ENCODE results near the gene ADGRA3. TPM values are rescaled to one million over a fixed set of nuclear protein-coding genes. Genes with fewer than 3 reads are reported as not detected.

The ADGRA3 gene
- polyA plus RNA-seq, 1 of the 3 experiments (the other 2 are of a cell fraction) = 11.8 TPM

DNA sequence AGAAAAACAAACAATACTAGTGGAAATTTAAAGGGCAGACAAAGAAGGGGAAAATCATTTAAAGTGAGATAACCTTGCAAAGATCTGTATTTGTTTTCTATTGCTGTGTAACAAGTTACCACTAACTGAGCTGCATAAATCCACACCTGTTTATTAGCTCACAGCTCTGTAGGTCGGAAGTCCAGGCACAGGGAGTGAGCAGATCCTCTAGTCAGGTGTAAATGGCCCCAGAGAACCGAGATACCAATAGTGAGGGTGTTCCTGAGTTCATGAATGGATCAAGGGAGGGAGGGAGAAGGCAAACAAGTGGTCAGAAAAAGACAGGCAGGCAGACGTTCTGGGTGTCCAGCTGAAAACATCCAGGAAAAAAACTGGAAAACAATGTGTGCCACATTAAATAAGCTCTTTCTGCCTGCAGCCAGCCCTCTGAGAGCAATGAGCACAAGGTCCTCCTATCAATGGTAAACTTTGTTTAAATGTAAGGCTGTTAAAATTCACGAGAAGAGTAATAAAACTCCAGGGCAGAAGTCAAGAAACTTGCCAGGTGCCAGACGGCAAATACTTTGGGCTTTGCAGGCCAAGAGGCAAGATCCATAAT is 25.0 kb downstream of the ADGRA3 start:
- TF ChIP-seq POLR2AphosphoS5 (IDR thresholded peaks at IDR 0.05; ENCODE audit: low read depth, low read length) (no peak), RXRA (IDR thresholded peaks at IDR 0.05; ENCODE audit: borderline replicate concordance, low read depth) (no peak), MXI1 (IDR thresholded peaks at IDR 0.05; ENCODE audit: low read depth, low read length) (no peak), CTCF (IDR thresholded peaks at IDR 0.05) (no peak)
- TF ChIP-seq, protein P1, sequence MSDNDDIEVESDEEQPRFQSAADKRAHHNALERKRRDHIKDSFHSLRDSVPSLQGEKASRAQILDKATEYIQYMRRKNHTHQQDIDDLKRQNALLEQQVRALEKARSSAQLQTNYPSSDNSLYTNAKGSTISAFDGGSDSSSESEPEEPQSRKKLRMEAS (IDR thresholded peaks at IDR 0.05; ENCODE audit: low read depth) = no peak
- Histone ChIP-seq H3K9me3 (no peaks in the 10 kb centered on the region), H3K36me3 (replicated peaks in 1 of 2; ENCODE audit: control insufficient read depth in 1 of 2, insufficient read depth in 2 of 2, low read length in 1 of 2) (no peaks in the 10 kb centered on the region), H3K9me2 (no peaks in the 10 kb centered on the region), H3K4me2 (no peak overlapping the region), H3K27ac (ENCODE audit: low read depth in 2 of 2, low read length in 1 of 2) (no peak overlapping the region), H3F3A (replicated peaks; ENCODE audit: insufficient read depth) (peaks cover 4% of the 10 kb centered on the region), H4K20me1 (ENCODE audit: insufficient read depth) (0 out of 2 replicates have a peak, but pooled peaks cover 3% of the 10 kb centered on the region), H3K4me3 (ENCODE audit: low read depth in 2 of 2, low read length in 1 of 2) (no peak overlapping the region), H3K9ac (no peak overlapping the region), H3K27me3 (ENCODE audit: insufficient read depth) (no peaks in the 10 kb centered on the region), H3K4me1 (ENCODE audit: control insufficient read depth in 1 of 2, insufficient read depth in 2 of 2, low read depth in 1 of 2, low read length in 1 of 2) (peaks cover 14 to 15% of the 10 kb centered on the region in 2 experiments; a peak in 3 of 4 replicates), H3K79me2 (ENCODE audit: insufficient read depth) (peaks cover 58% of the 10 kb centered on the region), H2AFZ (ENCODE audit: low read depth) (no peak overlapping the region)
- ChIA-PET CTCF (interaction anchor here (1.0 kb wide), 1 partner anchor 80 kb away, joined by 3 read pairs; no protein-coding TSS in a partner anchor), POLR2A (no interaction called here)
- WGBS (ENCODE audit: low lambda C conversion rate) = 86% methylated on average over 5 of the region's 5 CpGs
- DNase-seq = no peak

DNA sequence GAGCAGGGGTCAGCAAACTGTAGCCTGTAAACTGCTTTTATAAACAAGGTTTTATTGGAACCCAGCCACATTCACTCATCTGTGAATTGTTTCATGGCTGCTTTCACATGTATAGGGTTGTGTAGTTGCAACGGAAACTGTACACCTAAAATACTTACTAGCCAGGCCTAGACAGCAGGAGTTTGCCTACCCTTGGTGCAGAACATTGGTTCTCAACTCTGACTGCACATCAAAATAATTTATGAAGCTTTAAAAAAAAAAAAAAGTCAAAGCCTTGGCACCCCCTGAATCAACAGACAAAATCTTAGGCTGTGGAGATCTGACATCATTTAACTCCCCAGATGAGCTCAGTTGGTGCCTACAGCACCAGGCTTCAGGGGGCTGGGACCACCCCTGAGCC is 27.8 kb downstream of the ADGRA3 start:
- CTCF ChIA-PET = no interaction called here
- Histone ChIP-seq H3K9ac (no peak overlapping the region), H3K79me2 (ENCODE audit: insufficient read depth) (peaks cover 47% of the 10 kb centered on the region)

More for the DNA sequence above, 27.8 kb downstream of the ADGRA3 start:
- H3K27ac ChIP-seq (ENCODE audit: low read depth in 2 of 2, low read length in 1 of 2) = no peak overlapping the region
- peaks cover 18 to 39% of the 10 kb centered on the region in 2 experiments for H3K4me1 ChIP-seq (ENCODE audit: control insufficient read depth in 1 of 2, insufficient read depth in 2 of 2, low read depth in 1 of 2, low read length in 1 of 2)
- H3K36me3 ChIP-seq (replicated peaks in 1 of 2; ENCODE audit: control insufficient read depth in 1 of 2, insufficient read depth in 2 of 2, low read length in 1 of 2) = no peaks in the 10 kb centered on the region
- H3K4me3 ChIP-seq (ENCODE audit: low read depth in 2 of 2, low read length in 1 of 2) = no peak overlapping the region
- no peak overlapping the region for H3K4me2 ChIP-seq
- H2AFZ ChIP-seq (ENCODE audit: low read depth) = no peak overlapping the region
- H3F3A ChIP-seq (replicated peaks; ENCODE audit: insufficient read depth) = peaks cover 4% of the 10 kb centered on the region
- DNase-seq = no peak
- no peaks in the 10 kb centered on the region for H3K9me2 ChIP-seq
- TF ChIP-seq, protein P2, sequence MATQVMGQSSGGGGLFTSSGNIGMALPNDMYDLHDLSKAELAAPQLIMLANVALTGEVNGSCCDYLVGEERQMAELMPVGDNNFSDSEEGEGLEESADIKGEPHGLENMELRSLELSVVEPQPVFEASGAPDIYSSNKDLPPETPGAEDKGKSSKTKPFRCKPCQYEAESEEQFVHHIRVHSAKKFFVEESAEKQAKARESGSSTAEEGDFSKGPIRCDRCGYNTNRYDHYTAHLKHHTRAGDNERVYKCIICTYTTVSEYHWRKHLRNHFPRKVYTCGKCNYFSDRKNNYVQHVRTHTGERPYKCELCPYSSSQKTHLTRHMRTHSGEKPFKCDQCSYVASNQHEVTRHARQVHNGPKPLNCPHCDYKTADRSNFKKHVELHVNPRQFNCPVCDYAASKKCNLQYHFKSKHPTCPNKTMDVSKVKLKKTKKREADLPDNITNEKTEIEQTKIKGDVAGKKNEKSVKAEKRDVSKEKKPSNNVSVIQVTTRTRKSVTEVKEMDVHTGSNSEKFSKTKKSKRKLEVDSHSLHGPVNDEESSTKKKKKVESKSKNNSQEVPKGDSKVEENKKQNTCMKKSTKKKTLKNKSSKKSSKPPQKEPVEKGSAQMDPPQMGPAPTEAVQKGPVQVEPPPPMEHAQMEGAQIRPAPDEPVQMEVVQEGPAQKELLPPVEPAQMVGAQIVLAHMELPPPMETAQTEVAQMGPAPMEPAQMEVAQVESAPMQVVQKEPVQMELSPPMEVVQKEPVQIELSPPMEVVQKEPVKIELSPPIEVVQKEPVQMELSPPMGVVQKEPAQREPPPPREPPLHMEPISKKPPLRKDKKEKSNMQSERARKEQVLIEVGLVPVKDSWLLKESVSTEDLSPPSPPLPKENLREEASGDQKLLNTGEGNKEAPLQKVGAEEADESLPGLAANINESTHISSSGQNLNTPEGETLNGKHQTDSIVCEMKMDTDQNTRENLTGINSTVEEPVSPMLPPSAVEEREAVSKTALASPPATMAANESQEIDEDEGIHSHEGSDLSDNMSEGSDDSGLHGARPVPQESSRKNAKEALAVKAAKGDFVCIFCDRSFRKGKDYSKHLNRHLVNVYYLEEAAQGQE (IDR thresholded peaks at IDR 0.05; ENCODE audit: low read depth, low read length) = no peak
- no peak for TF ChIP-seq NFIC (IDR thresholded peaks at IDR 0.05; ENCODE audit: borderline replicate concordance)
- POLR2A ChIA-PET = no interaction called here
- 100% methylated on average over 1 of the region's 1 CpG for WGBS (ENCODE audit: low lambda C conversion rate)
- no peaks in the 10 kb centered on the region for H3K27me3 ChIP-seq (ENCODE audit: insufficient read depth)
- no peaks in the 10 kb centered on the region for H3K9me3 ChIP-seq
- 0 out of 2 replicates have a peak, but pooled peaks cover 8% of the 10 kb centered on the region for H4K20me1 ChIP-seq (ENCODE audit: insufficient read depth)
